GM04503 (cell line): ENCODE results near the gene MSGN1.

Experiments
- DNase-seq: peaks from one replicate; pipeline ENCODE4 v3.0.0-alpha.2; 2012; ENCODE audit warnings: low read depth

Gene MSGN1, protein sequence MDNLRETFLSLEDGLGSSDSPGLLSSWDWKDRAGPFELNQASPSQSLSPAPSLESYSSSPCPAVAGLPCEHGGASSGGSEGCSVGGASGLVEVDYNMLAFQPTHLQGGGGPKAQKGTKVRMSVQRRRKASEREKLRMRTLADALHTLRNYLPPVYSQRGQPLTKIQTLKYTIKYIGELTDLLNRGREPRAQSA

DNA sequence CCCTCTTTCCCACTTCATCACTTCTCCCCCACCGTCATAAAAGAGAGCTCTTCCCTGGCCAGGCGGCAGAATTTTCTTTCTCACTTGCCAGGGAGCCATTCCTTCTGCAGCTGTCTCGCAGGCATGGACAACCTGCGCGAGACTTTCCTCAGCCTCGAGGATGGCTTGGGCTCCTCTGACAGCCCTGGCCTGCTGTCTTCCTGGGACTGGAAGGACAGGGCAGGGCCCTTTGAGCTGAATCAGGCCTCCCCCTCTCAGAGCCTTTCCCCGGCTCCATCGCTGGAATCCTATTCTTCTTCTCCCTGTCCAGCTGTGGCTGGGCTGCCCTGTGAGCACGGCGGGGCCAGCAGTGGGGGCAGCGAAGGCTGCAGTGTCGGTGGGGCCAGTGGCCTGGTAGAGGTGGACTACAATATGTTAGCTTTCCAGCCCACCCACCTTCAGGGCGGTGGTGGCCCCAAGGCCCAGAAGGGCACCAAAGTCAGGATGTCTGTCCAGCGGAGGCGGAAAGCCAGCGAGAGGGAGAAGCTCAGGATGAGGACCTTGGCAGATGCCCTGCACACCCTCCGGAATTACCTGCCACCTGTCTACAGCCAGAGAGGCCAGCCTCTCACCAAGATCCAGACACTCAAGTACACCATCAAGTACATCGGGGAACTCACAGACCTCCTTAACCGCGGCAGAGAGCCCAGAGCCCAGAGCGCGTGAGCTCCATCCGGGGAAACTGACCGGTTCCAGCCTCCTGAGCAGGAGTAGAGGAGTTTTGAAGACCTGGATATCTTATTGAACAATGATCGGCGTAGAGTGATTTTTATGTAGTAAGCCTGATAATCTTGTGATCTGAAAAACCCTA, at the start of gene MSGN1:
MSGN1 (plus strand) TSS at position 65 of the 850 bp plus-strand sequence; CDS start at position 124, 59 bp downstream.
- no peak for DNase-seq

DNA sequence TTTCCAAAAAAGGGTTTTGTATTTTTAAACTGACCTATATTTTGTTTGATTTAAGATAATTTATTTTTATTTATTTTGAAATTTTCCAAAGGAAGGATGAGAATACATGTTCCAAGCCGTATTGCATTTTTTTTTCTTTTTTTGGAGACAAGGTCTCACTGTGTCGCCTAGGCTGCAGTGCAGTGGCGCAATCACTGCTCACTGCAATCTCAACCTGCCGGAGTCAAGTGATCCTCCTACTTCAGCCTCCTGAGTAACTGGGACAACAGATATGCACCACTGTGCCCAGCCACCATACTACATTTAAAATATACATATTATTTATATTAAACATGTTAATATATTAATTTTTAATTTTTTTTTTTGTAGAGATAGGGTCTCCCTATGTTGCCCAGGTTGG, 47.4 kb upstream of the MSGN1 start:
- DNase-seq: no peak

DNA sequence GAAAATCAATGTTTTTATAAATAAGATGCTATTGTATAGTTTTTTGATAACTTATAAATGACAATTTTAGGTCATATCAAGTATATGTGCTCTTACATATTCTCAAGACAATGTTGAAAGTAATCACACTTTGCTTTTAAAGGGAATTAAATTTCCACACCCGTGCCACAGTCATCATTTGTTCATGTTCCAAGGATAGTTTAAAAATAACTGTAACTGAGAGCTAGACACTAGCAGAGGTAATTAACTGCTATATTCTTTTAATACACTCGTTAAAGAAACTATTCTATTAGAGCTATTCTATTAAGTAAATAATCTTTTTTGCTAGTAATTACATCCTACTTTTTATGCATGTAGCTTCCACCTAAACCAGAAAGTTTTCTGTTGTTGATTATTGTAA, 44.3 kb upstream of the MSGN1 start:
- DNase-seq: no peak

DNA sequence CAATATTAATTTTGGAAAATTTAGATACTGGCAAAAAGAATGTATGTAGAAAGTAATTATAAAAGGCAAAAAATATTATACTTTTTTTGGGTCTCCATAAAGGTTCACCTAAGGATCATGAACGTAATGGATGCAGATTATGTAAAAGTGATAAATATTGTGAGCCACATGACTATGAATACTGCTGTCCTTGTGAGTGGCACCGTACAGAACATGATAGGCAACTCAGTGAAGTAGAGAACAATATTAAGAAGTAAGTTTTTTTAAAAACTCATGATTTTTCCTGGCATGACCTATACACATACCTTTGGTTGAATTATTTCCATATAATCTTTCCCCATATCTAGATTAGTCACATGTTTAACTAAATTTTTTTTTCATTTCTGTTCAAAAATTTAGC, 43.7 kb upstream of the MSGN1 start:
- no peak for DNase-seq

DNA sequence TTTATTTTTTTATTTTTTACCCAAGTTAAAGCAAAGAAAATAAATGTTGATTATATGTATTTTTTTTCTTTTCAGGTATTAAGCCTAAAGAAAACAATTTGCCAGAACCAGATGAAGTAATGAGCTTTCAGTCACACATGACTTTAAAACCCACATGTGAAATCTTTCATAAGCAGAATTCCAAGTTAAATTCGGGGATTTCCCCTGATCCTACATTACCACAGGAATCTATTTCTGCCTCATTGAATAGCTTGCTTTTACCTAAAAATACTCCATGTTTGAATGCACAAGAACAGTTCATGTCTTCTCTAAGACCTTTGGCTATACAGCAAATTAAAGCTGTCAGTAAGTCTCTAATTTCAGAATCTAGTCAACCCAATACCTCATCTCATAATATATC, 35.7 kb upstream of the MSGN1 start:
- DNase-seq: no peak

DNA sequence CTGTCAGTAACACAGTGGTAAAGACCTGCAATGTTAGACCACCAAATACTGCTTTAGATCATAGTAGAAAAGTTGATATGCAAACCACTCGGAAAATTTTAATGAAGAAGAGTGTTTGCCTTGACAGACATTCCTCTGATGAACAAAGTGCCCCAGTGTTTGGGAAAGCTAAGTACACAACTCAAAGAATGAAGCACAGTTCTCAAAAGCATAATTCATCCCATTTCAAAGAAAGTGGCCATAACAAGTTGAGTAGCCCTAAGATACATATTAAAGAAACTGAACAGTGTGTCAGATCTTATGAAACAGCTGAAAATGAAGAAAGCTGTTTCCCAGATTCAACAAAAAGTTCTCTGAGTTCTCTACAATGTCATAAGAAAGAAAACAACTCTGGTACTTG, 34.8 kb upstream of the MSGN1 start:
- DNase-seq: no peak

DNA sequence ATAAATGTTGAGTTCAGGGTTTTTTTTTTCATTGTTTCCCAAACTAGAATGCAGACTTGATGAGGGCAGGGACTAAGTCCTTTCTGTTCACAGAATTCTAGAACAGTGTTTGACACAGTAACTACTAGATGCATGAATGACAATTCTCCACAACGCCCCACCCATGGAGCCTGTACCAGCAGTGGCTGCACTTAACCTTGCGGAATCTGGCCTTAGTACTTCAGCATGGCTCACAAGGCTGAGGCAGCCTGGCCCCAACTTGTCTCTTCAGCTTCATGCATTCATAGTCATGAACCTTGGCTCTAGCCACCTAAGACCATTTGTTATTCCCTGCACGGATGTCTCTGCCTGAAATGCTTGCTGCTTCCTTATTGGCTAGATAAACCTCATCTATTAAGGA, 29.5 kb upstream of the MSGN1 start:
- no peak for DNase-seq

DNA sequence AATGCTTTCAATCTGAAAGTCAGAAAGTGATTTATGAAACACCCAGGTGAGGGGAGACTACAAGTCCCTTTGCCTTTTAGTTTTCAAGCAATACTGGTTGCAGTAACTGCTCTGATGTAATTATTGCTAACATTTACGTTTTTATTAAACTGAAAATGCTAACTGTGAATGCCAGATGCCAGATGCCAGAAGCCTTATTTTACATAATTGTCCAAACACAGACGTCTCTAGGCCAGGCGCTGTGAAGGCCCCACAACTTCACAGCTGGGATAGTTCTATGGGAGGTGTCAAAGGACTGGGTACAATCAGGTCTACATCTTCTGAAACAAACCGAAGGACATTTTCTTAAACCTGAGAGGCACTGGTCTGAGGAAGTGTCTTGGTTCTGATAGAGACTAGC, 27.5 kb upstream of the MSGN1 start:
- no peak for DNase-seq

DNA sequence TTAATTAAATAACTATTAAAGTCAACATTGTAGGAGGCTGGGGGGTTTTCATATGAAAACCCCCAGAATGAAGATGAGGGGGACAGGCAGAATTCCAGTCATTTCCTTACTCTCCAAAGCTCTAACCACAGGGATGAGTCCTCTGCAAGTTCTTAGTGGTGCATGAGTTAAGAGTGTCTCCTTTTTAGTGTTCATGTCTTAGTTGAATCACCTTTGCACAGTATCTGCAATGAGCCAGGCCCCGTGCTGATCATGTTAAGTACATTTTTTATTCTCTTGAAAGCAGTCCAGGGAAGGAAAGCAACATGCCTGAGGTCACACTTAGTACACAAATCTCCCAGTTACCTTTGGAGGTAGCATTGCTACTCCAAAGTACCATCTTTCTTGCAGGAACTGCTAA, 25.7 kb upstream of the MSGN1 start:
- DNase-seq: no peak

DNA sequence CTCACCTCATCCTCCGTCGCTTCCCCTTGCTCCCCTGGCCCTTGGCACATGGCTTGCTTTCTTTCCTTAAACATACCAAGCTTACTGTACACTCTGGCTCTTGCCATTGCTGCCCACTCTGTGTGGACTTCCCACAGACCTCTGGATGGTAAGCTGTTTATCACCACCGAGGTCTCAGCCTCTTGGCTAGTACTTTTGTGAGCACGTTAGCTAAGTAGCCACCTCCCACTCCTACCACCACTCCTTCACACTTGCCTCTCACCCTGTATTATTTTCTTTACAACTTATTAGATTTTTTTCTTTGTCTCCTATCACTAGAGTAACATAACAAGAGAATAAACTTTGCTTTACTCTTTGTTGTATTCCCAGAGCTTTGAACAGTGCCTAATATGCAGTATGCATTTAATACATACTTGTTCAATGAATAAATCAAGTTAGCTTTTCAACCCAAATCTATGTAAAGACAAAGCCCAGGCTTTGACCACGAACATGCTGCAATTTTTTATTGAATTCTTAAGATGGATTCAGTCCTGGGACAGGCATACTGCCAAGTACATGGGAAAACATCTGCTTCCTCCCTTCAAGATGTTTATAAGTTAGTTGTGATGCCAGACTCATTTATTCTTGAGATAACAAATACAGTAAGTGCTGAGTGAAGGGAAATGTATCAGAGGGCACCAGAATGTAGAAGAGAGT, 25.0 kb upstream of the MSGN1 start:
- peak; percentile 28 for DNase-seq

DNA sequence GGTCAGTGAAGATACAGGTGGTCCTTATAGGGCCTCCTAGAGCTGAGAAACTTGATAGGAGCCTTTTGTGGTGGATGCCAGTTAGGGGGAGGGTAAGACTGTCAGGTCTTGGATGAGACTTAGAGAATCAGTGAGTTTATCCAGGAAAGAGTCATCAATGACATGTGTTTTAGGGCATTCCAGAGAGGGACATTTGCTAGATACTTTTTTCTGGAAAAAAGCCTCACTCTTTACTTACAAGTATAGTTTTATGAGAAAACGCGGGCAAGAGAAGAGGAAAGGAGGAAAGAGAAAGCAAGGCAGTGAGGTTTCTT, 24.5 kb upstream of the MSGN1 start:
- DNase-seq: no peak

DNA sequence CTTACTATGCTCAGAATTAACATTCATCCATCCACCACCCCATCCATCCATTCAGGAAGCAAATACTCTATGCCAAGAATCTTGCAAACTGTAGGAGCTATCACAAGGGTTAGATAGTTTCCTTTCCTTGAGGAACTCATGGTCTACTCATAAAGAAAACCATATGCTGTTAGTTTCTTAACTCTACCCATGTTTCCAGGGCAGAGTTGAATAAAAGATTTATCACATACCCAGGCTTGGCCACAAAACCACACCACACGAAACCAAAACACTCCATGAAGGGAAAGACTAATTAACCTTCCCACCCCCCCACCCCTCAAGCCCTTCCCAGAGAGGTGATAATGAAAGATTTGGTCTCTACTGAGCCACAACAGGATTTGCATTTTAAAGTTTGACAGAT, 23.7 kb upstream of the MSGN1 start:
- no peak for DNase-seq

DNA sequence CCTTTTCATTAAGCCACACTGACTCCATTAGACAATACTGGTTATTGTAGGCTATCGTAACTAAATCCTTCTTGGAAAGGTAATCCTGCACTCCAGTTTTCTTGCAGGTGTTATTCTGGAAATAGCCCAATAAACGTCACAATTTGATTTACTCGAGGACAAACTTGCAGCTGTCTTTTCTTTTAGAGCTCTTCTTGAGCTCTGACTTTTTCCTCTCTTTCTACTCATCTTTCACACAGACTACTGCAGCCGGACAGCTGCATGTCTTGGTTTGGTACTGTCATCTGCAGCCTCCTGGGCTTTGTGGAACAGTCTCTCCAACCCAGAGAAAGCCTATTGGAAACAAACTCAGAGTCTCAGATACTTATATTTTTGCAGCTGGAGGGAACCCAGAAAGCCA, 23.0 kb upstream of the MSGN1 start:
- no peak for DNase-seq

DNA sequence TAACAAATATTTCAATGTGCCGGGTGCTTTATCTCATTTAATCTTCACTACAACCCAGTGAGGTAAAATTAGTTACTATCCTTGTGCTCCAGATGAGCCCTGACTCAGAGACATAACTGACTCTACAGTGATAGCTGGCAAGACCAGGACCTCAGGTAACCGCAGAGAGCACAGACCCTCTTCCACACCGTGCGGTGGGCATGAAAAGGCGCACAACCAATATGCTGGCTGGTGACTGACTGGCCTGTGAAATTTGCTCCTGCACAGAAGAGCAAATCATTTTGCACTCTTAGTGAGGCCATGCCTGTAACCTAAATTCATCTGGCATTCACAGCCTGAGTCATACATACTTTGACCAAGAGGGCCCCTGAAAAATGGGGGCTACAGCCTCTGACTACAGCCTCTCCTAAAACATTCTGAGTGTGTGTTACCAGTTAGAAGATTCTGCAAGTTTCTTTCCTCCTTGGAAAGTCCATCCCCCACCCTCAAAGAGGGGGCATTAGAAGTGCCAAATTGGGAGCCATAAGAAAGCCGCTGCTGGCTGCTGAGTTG, 22.4 kb upstream of the MSGN1 start:
- no peak for DNase-seq

DNA sequence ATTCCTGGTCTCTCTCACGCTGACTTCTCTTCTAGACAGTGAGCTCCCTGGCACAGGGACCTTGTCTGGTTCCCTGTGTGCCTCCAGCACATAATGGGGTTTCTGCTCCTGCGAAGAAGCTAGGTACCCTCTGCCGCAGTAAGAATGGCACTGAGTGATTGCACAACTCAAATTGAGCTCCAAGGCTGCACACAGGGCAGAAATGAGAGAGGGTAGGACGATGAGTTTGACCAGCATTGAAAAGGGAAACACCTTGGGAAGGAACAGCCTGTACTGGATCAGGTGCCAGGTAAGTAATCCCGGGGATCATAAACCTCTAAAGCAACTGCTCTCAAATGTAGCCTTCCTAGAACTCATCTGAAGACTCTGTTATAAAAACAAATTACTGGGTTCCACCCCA, 21.0 kb upstream of the MSGN1 start:
- DNase-seq: no peak

DNA sequence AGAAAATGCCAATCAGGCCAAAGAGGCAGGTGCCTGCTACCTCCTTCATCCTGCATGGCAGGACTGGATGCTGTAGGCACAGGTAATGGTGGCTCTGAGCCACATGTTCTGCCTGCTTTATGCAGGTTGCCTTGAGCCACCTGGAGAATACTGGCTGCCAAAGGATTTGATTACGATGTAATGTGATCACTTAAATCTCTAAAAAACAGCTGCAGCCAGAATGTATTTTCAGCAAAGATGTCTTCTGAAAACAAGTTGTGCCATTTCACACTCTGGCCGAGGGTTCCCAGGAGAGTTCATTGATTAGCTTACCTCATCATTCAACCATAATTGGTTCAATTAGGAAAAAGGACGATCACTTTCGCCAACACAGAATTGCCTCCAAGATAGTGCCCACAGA, 17.9 kb upstream of the MSGN1 start:
- DNase-seq: no peak

DNA sequence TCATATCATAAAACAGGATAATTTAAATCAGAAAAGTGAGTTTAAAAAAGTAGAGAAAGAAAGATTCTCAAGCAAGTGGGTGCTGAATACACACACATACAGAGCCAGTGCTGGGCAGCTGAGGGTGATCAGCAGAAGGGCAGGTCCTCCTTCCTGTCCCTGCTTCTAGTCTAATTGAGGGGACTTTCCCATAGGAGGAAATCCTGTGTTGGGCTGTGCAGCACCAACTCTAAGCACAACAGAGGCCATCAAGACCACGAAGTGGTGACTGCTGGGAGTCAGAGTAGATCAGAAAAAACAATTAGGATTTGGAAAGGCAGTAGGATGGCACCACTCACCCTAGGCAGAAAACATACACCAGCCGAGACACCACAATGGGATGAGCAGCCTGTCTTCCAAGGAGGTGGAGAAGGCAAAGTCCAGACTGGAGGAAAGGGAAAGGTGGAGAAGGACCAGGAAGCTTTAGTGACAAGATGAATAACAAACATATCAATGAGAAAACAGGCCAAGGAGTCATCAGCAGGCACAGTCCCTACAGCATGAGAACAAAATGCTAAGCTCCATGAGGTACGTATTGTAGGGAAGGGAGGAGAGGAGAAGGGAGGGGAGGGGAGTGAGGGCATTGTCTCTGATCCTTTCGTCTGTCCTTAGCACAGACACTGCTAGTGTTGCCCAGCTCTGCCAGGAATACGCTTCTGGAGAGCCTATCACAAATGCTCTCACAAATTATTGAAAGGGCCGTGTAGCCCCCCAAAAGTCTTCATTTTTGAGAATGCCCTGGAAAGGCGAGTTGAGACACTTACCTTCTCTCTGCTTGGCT, 16.7 kb upstream of the MSGN1 start:
- DNase-seq: no peak

DNA sequence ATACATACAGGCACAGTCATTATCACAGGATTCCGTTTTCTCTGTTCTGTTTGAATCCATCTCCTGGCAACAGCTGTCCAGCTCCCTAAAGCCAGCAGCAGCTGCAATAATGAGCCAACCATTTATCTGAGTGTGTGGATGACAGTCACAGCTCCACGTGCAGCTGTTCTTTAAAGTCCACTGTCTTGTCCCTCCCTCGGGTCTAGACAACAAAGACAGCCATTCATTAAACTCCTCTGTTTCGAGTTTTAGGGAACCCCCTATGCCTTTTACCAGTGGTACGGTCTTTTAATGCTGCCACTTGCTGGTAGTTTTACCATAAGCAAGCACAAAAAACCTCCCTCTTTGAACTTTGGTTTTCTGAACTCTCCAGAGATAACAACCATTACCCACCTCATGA, 16.0 kb upstream of the MSGN1 start:
- DNase-seq: no peak

DNA sequence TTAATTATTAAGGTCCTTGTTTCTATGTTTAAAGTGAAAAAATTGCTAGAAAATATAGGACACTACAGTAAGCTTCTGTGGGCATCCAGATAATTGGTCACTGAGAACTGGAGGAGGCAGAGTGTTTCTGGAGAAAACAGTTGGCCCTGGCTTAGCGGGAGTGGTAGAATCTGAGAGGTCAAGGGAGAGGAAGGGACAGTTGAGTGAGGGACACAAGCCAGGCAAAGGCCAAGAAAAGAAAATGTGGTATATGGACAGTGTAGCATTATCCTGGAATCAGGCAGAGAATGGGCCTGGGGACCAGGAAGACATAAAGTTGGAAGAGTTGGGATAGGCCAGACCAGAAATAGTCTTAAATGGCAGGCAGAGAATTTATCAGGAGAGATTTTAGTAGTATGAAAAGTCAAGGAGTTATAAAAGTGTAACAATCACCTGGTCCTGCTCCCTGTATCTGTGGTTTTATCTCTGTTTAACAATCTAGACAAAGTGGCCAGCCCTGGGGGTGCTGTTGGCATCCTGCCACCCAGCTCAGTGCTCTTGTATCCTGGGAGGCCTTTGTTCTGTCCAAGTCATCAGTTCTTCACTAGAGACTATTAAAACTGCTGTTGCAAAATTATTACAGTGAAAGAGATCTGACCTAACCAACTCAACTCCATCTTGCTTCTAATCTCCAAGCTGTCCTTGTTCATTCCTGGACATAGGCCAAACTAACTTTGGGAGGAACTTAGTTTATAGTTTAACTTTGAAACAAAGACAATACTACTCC, 15.4 kb upstream of the MSGN1 start:
- no peak for DNase-seq

DNA sequence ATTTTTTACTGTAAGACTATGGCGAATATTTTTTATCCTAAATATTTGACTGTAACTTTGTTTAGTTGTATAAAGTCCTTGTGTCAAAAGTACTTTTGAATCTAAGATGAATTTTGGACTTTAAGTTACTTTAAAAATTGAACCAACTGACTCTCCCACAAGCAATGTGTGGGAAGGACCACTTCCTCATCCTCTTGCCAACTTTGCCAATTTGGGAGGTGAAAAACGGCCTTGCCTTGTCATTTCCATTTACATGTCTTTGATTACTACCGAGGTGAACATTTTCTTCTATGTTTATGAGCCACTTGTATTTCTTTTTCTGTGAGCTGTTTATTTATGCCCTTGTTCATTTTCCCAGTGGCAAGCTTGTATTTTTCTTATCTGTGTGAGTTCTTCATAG, 12.8 kb upstream of the MSGN1 start:
- DNase-seq: no peak

DNA sequence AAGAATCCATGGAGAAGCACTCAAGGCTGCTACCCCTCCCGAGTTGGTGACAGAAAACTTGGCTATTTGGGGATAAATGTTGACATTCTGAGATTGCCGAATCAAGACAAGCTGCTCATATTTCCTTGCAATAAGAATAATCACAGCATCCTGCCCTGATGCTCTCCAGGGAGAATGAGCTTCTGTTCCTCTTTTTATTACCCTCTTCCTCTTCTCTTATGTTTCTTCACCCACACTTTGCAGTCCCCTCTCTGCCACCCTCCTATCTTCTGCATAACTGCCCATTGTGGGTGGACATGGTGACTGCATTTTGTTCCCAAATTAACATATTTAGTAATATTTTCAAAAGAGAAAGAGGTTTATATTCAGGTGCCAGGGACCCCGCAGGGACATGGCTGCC, 11.9 kb upstream of the MSGN1 start:
- no peak for DNase-seq

DNA sequence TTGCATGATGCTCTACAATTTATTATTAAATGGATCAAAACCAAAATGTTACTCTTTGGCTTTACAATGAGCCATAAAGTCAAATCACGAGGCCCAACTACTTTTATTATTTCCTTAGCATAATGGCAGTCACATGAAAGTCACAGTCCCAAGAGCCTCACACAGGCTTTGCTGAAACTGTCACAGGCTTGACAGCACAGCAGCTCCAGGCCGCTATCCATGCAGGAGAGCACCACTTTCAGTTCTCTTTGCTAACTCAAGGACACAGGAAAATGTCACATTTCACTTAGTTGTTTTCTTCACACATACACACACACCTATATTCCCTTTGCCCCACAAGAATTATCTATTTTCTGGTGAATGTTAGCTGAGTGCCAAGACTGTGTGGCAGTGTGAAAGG, 11.1 kb upstream of the MSGN1 start:
- no peak for DNase-seq
